Measurements from ENCODE around the gene FBN1. TPM values are rescaled to one million over a fixed set of nuclear protein-coding genes. Genes with fewer than 3 reads are reported as not detected.

FBN1 gene
- total RNA-seq, 1 experiment from 2014 or later, result 5.2 TPM

- no peak for TF ChIP-seq CTCF (IDR thresholded peaks at IDR 0.05)
Observed at GRCh38 chr15:48554112-48554511, 91.4 kb downstream of the FBN1 start (continued).

GRCh38 chr15:48553559-48553958, 92.0 kb downstream of the FBN1 start:
- TF ChIP-seq ZBTB43 (CRISPR knock-in tag; IDR thresholded peaks at IDR 0.05) (no peak), ZMAT4 (CRISPR knock-in tag; IDR thresholded peaks at IDR 0.05) (no peak), PRDM15 (CRISPR knock-in tag; IDR thresholded peaks at IDR 0.05) (no peak), ARID4B (CRISPR knock-in tag; IDR thresholded peaks at IDR 0.05; ENCODE audit: borderline replicate concordance) (no peak), EMX1 (CRISPR knock-in tag; IDR thresholded peaks at IDR 0.05) (no peak), ZNF671 (CRISPR knock-in tag; IDR thresholded peaks at IDR 0.05) (no peak)
- no peak overlapping the region for H3K4me3 Mint-ChIP-seq
- no peaks in the 10 kb centered on the region for H3K4me1 Mint-ChIP-seq
- CTCF ChIA-PET, result no interaction called here
- DNase-seq (ENCODE audit: low spot score) (no peak), ATAC-seq (no peak)
- POLR2A ChIA-PET, result no interaction called here
- H3K27me3 Mint-ChIP-seq (ENCODE audit: low read depth), result no peaks in the 10 kb centered on the region
- no peak overlapping the region for H3K27ac Mint-ChIP-seq
- no peaks in the 10 kb centered on the region for H3K36me3 Mint-ChIP-seq
- no peaks in the 10 kb centered on the region for H3K9me3 Mint-ChIP-seq

- H3K36me3 Mint-ChIP-seq, result no peaks in the 10 kb centered on the region
- POLR2A ChIA-PET, result no interaction called here
- no peaks in the 10 kb centered on the region for H3K27me3 Mint-ChIP-seq (ENCODE audit: low read depth)
- no peak for TF ChIP-seq JUN (CRISPR knock-in tag; IDR thresholded peaks at IDR 0.05)
- TF ChIP-seq RORB (CRISPR knock-in tag; IDR thresholded peaks at IDR 0.05), result no peak
- TF ChIP-seq CBFB (CRISPR knock-in tag; IDR thresholded peaks at IDR 0.05; ENCODE audit: low read depth), result no peak
- TF ChIP-seq ZSCAN18 (CRISPR knock-in tag; IDR thresholded peaks at IDR 0.05), result no peak
- no peak overlapping the region; the same call in 1 of the 2 replicates for H3K27ac Mint-ChIP-seq
- ATAC-seq (no peak), DNase-seq (ENCODE audit: low spot score) (no peak)
- no peaks in the 10 kb centered on the region for H3K9me3 Mint-ChIP-seq
- no peak overlapping the region for H3K4me3 Mint-ChIP-seq
- H3K4me1 Mint-ChIP-seq, result no peaks in the 10 kb centered on the region
- CTCF ChIA-PET, result no interaction called here
Observed at GRCh38 chr15:48550822-48551525, 94.5 kb downstream of the FBN1 start.

All from WTC11 (cell line).